ENCODE results near the gene GPATCH8.

GRCh38 chr17:44348234-44348987 lies 154.8 kb downstream of the GPATCH8 start:
- no peak for TF ChIP-seq RAD21 (conservative IDR thresholded peaks at IDR 0.05)
- TF ChIP-seq CTCF (IDR thresholded peaks at IDR 0.05; ENCODE audit: poor library complexity, severe bottlenecking), result no peak
- no peak for TF ChIP-seq POLR2AphosphoS5 (IDR thresholded peaks at IDR 0.05)

Data from neural cell (in vitro differentiated cells).